ENCODE measurements around the gene DSG4.
"Not testable (repeated sequence)": the region's sequence is repeated elsewhere in the genome, so short reads cannot be mapped to it uniquely, and the experiment has no call there.

The DSG4 gene

GRCh38 chr18:31376477-31376876 is at the start of gene DSG4:
Gene DSG4, plus strand, starts transcription at chr18:31376777. Its CDS starts 135 bp downstream, at chr18:31376912.
- H3K27me3 ChIP-seq (ENCODE audit: control insufficient read depth, low read length), result no peaks in the 10 kb centered on the region
- H3K9me2 ChIP-seq (replicated peaks; ENCODE audit: control insufficient read depth, low read length), result no peaks in the 10 kb centered on the region
- TF ChIP-seq EZH2phosphoT487 (IDR thresholded peaks at IDR 0.05; ENCODE audit: borderline replicate concordance, low read length), result no peak
- TF ChIP-seq CTCF (IDR thresholded peaks at IDR 0.05; ENCODE audit: low read depth, low read length, poor library complexity, severe bottlenecking), result no peak
- H3K4me2 ChIP-seq (ENCODE audit: low read length), result no peak within 1 kb of the TSS
- H3K79me2 ChIP-seq (ENCODE audit: control insufficient read depth, low read length), result no peaks in the 10 kb centered on the region
- H3K27ac ChIP-seq (ENCODE audit: low read depth, low read length), result no peak within 1 kb of the TSS
- no peaks in the 10 kb centered on the region for H4K20me1 ChIP-seq (ENCODE audit: control insufficient read depth, insufficient read depth, low read depth, low read length)
- H3K36me3 ChIP-seq (ENCODE audit: control insufficient read depth, low read length), result no peaks in the 10 kb centered on the region
- H3K4me1 ChIP-seq (ENCODE audit: control insufficient read depth, low read length), result no peaks in the 10 kb centered on the region
- no peaks in the 10 kb centered on the region for H3K9me3 ChIP-seq (ENCODE audit: control insufficient read depth, insufficient read depth, low read length)
- H3K4me3 ChIP-seq (ENCODE audit: low read length), result no peak within 1 kb of the TSS
- no peaks in the 10 kb centered on the region for H3F3A ChIP-seq (ENCODE audit: control insufficient read depth, insufficient read depth)

GRCh38 chr18:31329787-31330438 is 46.7 kb upstream of the DSG4 start:
- H4K20me1 ChIP-seq (ENCODE audit: control insufficient read depth, insufficient read depth, low read depth, low read length), result no peaks in the 10 kb centered on the region
- no peak overlapping the region for H3K4me2 ChIP-seq (ENCODE audit: low read length)
- no peaks in the 10 kb centered on the region for H3F3A ChIP-seq (ENCODE audit: control insufficient read depth, insufficient read depth)
- no peak overlapping the region for H3K27ac ChIP-seq (ENCODE audit: low read depth, low read length)
- no peaks in the 10 kb centered on the region for H3K79me2 ChIP-seq (ENCODE audit: control insufficient read depth, low read length)
- no peak overlapping the region for H3K4me3 ChIP-seq (ENCODE audit: low read length)
- no peaks in the 10 kb centered on the region for H3K36me3 ChIP-seq (ENCODE audit: control insufficient read depth, low read length)
- H3K9me2 ChIP-seq (replicated peaks; ENCODE audit: control insufficient read depth, low read length), result no peaks in the 10 kb centered on the region
- no peaks in the 10 kb centered on the region for H3K4me1 ChIP-seq (ENCODE audit: control insufficient read depth, low read length)
- TF ChIP-seq CTCF (IDR thresholded peaks at IDR 0.05; ENCODE audit: low read depth, low read length, poor library complexity, severe bottlenecking), result no peak
- TF ChIP-seq EZH2phosphoT487 (IDR thresholded peaks at IDR 0.05; ENCODE audit: borderline replicate concordance, low read length), result no peak
- H3K9me3 ChIP-seq (ENCODE audit: control insufficient read depth, insufficient read depth, low read length), result no peaks in the 10 kb centered on the region
- no peaks in the 10 kb centered on the region for H3K27me3 ChIP-seq (ENCODE audit: control insufficient read depth, low read length)

DNA sequence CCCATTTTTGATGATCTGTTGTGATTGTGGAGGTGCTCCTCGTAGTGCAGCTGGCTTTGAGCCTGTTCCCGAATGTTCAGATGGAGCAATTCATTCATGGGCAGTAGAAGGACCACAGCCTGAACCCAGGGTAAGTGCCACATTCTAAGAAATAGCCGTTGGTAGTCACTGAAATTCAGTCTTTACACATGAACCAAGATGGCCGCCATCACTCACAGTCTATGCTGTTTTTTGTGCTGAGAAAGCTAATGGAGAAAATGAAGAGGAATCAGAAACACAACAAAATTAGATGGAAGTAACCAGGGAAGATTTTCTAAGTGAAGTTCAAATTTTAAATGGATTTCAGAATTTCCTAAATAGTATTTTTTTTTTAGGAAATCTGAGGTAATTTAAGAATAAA is 33.1 kb upstream of the DSG4 start:
- H3K4me2 ChIP-seq (ENCODE audit: low read length), result no peak overlapping the region
- H3K4me3 ChIP-seq (ENCODE audit: low read length), result no peak overlapping the region
- no peaks in the 10 kb centered on the region for H3K4me1 ChIP-seq (ENCODE audit: control insufficient read depth, low read length)
- H4K20me1 ChIP-seq (ENCODE audit: control insufficient read depth, insufficient read depth, low read depth, low read length), result no peaks in the 10 kb centered on the region
- no peaks in the 10 kb centered on the region for H3K9me2 ChIP-seq (replicated peaks; ENCODE audit: control insufficient read depth, low read length)
- no peaks in the 10 kb centered on the region for H3K9me3 ChIP-seq (ENCODE audit: control insufficient read depth, insufficient read depth, low read length)
- no peaks in the 10 kb centered on the region for H3K79me2 ChIP-seq (ENCODE audit: control insufficient read depth, low read length)
- no peak overlapping the region for H3K27ac ChIP-seq (ENCODE audit: low read depth, low read length)
- no peaks in the 10 kb centered on the region for H3K36me3 ChIP-seq (ENCODE audit: control insufficient read depth, low read length)
- H3F3A ChIP-seq (ENCODE audit: control insufficient read depth, insufficient read depth), result no peaks in the 10 kb centered on the region
- H3K27me3 ChIP-seq (ENCODE audit: control insufficient read depth, low read length), result no peaks in the 10 kb centered on the region
- TF ChIP-seq EZH2phosphoT487 (IDR thresholded peaks at IDR 0.05; ENCODE audit: borderline replicate concordance, low read length), result no peak
- no peak for TF ChIP-seq CTCF (IDR thresholded peaks at IDR 0.05; ENCODE audit: low read depth, low read length, poor library complexity, severe bottlenecking)

- H3K27ac ChIP-seq (ENCODE audit: low read depth, low read length); H3K9me3 ChIP-seq (ENCODE audit: control insufficient read depth, insufficient read depth, low read length); H3K36me3 ChIP-seq (ENCODE audit: control insufficient read depth, low read length); H3K4me1 ChIP-seq (ENCODE audit: control insufficient read depth, low read length); H3F3A ChIP-seq (ENCODE audit: control insufficient read depth, insufficient read depth); H3K79me2 ChIP-seq (ENCODE audit: control insufficient read depth, low read length); H3K9me2 ChIP-seq (replicated peaks; ENCODE audit: control insufficient read depth, low read length); H4K20me1 ChIP-seq (ENCODE audit: control insufficient read depth, insufficient read depth, low read depth, low read length); H3K27me3 ChIP-seq (ENCODE audit: control insufficient read depth, low read length); H3K4me3 ChIP-seq (ENCODE audit: low read length); H3K4me2 ChIP-seq (ENCODE audit: low read length): not testable (repeated sequence)
These were observed 23.2 kb upstream of the DSG4 start for GRCh38 chr18:31353336-31353735.

Data from DOHH2 (cell line).